ENCODE data around the gene ABCA4. TPM values are rescaled to one million over a fixed set of nuclear protein-coding genes. Genes with fewer than 3 reads are reported as not detected.
A peak's percentile ranks its signal among the peaks of the same experiment; 100 is the strongest.

Gene ABCA4
- total RNA-seq, 1 experiment from 2014 or later = 1.5 TPM

DNA sequence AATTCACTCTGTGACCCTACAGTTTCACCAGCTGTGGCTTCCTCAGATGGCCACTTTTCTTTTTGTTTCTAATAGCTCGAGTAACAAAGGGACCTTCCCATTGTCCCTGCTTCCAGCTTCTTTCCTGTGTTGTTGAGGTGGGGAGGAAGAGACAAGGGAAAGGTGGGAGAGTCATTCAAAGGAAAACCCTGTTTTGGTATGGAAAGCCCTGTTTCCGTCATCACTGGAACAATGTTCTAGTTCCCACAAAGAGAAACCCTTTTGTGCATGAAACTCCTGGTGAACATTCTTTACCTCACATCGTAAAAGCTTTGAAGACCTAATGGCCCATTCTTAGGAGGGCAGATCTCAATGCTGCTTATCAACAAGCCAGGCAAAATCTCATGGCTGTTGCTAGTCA, 62.2 kb downstream of the ABCA4 start:
- POLR2A ChIA-PET = interaction anchor here (0.6 kb wide), 1 partner anchor 9 kb away, joined by 3 read pairs; no protein-coding TSS in a partner anchor
- no peaks in the 10 kb centered on the region for H3K27me3 ChIP-seq (ENCODE audit: control insufficient read depth, insufficient read depth, low read length)
- in situ Hi-C loops (cut with HindIII; ENCODE audit: low pct_unique_long_range_greater_than_20kb, low sequenced_read_pairs) = no loop called here

DNA sequence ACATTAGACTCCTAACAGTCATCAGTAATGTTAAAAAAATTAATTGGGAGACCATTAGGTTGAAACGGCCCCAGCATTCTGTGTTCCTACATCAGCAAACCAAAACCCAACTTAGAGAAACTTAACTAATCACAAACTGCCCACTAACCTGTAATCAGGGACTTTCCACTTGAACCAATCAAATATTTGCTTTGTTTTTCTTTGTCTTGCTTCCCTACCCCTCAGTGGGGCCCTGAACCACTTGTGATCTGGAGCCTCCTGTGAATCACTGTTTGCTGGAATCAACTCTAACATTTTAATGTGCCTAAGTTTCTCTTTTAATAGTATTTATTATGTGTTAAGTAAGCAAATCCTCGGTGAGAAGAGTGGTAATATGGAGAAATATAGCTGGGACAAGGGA, 64.0 kb downstream of the ABCA4 start:
- Histone ChIP-seq H3K36me3 (ENCODE audit: control insufficient read depth, insufficient read depth, low read length) (no peaks in the 10 kb centered on the region), H3K27me3 (ENCODE audit: control insufficient read depth, insufficient read depth, low read length) (no peaks in the 10 kb centered on the region), H3K4me3 (ENCODE audit: low read depth in 2 of 2, low read length in 2 of 2) (no peak overlapping the region), H3K27ac (ENCODE audit: low read length) (peak overlapping the region; percentile 71; the same call in 1 of the 2 replicates), H3K4me1 (ENCODE audit: control insufficient read depth, insufficient read depth, low read length) (peaks cover 3% of the 10 kb centered on the region; the same call in 1 of the 2 replicates), H3K9me3 (ENCODE audit: control insufficient read depth, insufficient read depth, low read depth, low read length) (no peaks in the 10 kb centered on the region)
- CTCF ChIA-PET = no interaction called here
- BruUV-seq (replicated peaks) = no TSS peak
- intact Hi-C loops (cut with micrococcal nuclease; ENCODE audit: unreplicated experiment) (no loop called here), in situ Hi-C loops (cut with HindIII; ENCODE audit: low pct_unique_long_range_greater_than_20kb, low sequenced_read_pairs) (no loop called here)
- ATAC-seq = no peak
- no peak for DNase-seq (ENCODE audit: low read depth, low spot score)
- POLR2A ChIA-PET = no interaction called here
- TF ChIP-seq TCF7L2 (IDR thresholded peaks at IDR 0.05; ENCODE audit: low read depth, low read length) (no peak), POLR2AphosphoS5 (IDR thresholded peaks at IDR 0.05; ENCODE audit: low read depth, low read length) (no peak)
- TF ChIP-seq, protein P1, sequence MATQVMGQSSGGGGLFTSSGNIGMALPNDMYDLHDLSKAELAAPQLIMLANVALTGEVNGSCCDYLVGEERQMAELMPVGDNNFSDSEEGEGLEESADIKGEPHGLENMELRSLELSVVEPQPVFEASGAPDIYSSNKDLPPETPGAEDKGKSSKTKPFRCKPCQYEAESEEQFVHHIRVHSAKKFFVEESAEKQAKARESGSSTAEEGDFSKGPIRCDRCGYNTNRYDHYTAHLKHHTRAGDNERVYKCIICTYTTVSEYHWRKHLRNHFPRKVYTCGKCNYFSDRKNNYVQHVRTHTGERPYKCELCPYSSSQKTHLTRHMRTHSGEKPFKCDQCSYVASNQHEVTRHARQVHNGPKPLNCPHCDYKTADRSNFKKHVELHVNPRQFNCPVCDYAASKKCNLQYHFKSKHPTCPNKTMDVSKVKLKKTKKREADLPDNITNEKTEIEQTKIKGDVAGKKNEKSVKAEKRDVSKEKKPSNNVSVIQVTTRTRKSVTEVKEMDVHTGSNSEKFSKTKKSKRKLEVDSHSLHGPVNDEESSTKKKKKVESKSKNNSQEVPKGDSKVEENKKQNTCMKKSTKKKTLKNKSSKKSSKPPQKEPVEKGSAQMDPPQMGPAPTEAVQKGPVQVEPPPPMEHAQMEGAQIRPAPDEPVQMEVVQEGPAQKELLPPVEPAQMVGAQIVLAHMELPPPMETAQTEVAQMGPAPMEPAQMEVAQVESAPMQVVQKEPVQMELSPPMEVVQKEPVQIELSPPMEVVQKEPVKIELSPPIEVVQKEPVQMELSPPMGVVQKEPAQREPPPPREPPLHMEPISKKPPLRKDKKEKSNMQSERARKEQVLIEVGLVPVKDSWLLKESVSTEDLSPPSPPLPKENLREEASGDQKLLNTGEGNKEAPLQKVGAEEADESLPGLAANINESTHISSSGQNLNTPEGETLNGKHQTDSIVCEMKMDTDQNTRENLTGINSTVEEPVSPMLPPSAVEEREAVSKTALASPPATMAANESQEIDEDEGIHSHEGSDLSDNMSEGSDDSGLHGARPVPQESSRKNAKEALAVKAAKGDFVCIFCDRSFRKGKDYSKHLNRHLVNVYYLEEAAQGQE (IDR thresholded peaks at IDR 0.05; ENCODE audit: insufficient read depth in 1 of 2, low read depth in 2 of 2, low read length in 1 of 2) = no peak

More for the DNA sequence above, 62.2 kb downstream of the ABCA4 start:
- Histone ChIP-seq H3K4me1 (ENCODE audit: control insufficient read depth, insufficient read depth, low read length) (peaks cover 7% of the 10 kb centered on the region), H3K9me3 (ENCODE audit: control insufficient read depth, insufficient read depth, low read depth, low read length) (no peaks in the 10 kb centered on the region), H3K4me3 (ENCODE audit: low read depth in 2 of 2, low read length in 2 of 2) (no peak overlapping the region), H3K36me3 (ENCODE audit: control insufficient read depth, insufficient read depth, low read length) (no peaks in the 10 kb centered on the region), H3K27ac (ENCODE audit: low read length) (peak overlapping the region; percentile 99)
- TF ChIP-seq POLR2AphosphoS5 (IDR thresholded peaks at IDR 0.05; ENCODE audit: low read depth, low read length) (no peak), SIN3A (IDR thresholded peaks at IDR 0.05; ENCODE audit: borderline replicate concordance, insufficient read depth, low read depth, low read length) (no peak), TCF7L2 (IDR thresholded peaks at IDR 0.05; ENCODE audit: low read depth, low read length) (no peak)
- TF ChIP-seq, protein P1 (IDR thresholded peaks at IDR 0.05; ENCODE audit: insufficient read depth in 1 of 2, low read depth in 2 of 2, low read length in 1 of 2) = no peak
- TF ChIP-seq, protein P2, sequence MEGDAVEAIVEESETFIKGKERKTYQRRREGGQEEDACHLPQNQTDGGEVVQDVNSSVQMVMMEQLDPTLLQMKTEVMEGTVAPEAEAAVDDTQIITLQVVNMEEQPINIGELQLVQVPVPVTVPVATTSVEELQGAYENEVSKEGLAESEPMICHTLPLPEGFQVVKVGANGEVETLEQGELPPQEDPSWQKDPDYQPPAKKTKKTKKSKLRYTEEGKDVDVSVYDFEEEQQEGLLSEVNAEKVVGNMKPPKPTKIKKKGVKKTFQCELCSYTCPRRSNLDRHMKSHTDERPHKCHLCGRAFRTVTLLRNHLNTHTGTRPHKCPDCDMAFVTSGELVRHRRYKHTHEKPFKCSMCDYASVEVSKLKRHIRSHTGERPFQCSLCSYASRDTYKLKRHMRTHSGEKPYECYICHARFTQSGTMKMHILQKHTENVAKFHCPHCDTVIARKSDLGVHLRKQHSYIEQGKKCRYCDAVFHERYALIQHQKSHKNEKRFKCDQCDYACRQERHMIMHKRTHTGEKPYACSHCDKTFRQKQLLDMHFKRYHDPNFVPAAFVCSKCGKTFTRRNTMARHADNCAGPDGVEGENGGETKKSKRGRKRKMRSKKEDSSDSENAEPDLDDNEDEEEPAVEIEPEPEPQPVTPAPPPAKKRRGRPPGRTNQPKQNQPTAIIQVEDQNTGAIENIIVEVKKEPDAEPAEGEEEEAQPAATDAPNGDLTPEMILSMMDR (IDR thresholded peaks at IDR 0.05) = no peak
- DNase-seq (ENCODE audit: low read depth, low spot score) = no peak
- intact Hi-C loops (cut with micrococcal nuclease; ENCODE audit: unreplicated experiment) = no loop called here
- BruUV-seq (replicated peaks) = no TSS peak
- ATAC-seq = no peak
- CTCF ChIA-PET = no interaction called here

Measured in Panc1 (cell line).